ENCODE results near the gene LYPD3. TPM values are rescaled to one million over a fixed set of nuclear protein-coding genes. Genes with fewer than 3 reads are reported as not detected.

LYPD3 gene
- polyA plus RNA-seq, 3 donors from 2014 or later, result 1.3 to 2.4 (median 1.4) TPM

Other genes with a start within 250 kb of the LYPD3 start
- gene PSG9, start 196.1 kb downstream of the LYPD3 start, polyA plus RNA-seq, result not detected
- gene CD177, start 111.9 kb downstream of the LYPD3 start, polyA plus RNA-seq, result not detected
- gene TEX101, start 50.7 kb downstream of the LYPD3 start, polyA plus RNA-seq, result not detected
- 1 to 10 TPM in 2 of 3 donors, under 1 TPM in 1; 0.51 to 3.2 (median 1.3) TPM for gene PHLDB3, start 39.1 kb upstream of the LYPD3 start, polyA plus RNA-seq
- gene ETHE1, start 61.6 kb upstream of the LYPD3 start, polyA plus RNA-seq, result 100 to 1,000 TPM in 1 of 3 donors, 10 to 100 TPM in 2; 70.5 to 156 (median 74.5) TPM
- 1 to 10 TPM; 1.1 to 3.5 (median 1.7) TPM for gene ZNF575, start 67.6 kb upstream of the LYPD3 start, polyA plus RNA-seq
- 10 to 100 TPM; 13.3 to 34.3 (median 15.2) TPM for gene XRCC1, start 109.9 kb upstream of the LYPD3 start, polyA plus RNA-seq
- 1 to 10 TPM in 1 of 3 donors, under 1 TPM in 1, not detected in 1; 0.61 to 3.9 TPM for gene PINLYP, start 110.2 kb upstream of the LYPD3 start, polyA plus RNA-seq
- 1 to 10 TPM in 1 of 3 donors, under 1 TPM in 1, not detected in 1; 0.38 to 2.6 TPM for gene IRGQ, start 130.5 kb upstream of the LYPD3 start, polyA plus RNA-seq
- 10 to 100 TPM in 1 of 3 donors, 1 to 10 TPM in 2; 6.7 to 12.8 (median 7.1) TPM for gene ZNF576, start 131.0 kb upstream of the LYPD3 start, polyA plus RNA-seq
- gene SRRM5, start 146.5 kb upstream of the LYPD3 start, polyA plus RNA-seq, result under 1 TPM in 2 of 3 donors, not detected in 1; 0.43 to 0.86 TPM
- 10 to 100 TPM; 10.6 to 28.5 (median 19.7) TPM for gene ZNF428, start 154.0 kb upstream of the LYPD3 start, polyA plus RNA-seq
- gene CADM4, start 174.2 kb upstream of the LYPD3 start, polyA plus RNA-seq, result under 1 TPM in 1 of 3 donors, not detected in 2; 0.10 TPM
- gene PLAUR, start 204.6 kb upstream of the LYPD3 start, polyA plus RNA-seq, result 1 to 10 TPM; 3.4 to 6.1 (median 5.7) TPM